AML-193 (cell line): ENCODE measurements around the gene OR5D18.
"Not testable (repeated sequence)": the region's sequence is repeated elsewhere in the genome, so short reads cannot be mapped to it uniquely, and the experiment has no call there.

Experiments used
- DNase-seq, 2 experiments: peaks; one replicate each; lab custom pipeline; 2025; lab: John Stamatoyannopoulos, UW

Gene OR5D18

GRCh38 chr11:55819330-55819729 is at the start of gene OR5D18:
OR5D18 (plus strand) TSS chr11:55819630; CDS start chr11:55819630, 0 bp downstream.
- DNase-seq: no peak

GRCh38 chr11:55773138-55773537 is 46.3 kb upstream of the OR5D18 start, which contains the start of gene OR5D13:
OR5D13 (plus strand) TSS chr11:55773438; CDS start chr11:55773438, 0 bp downstream.
- no peak for DNase-seq

GRCh38 chr11:55791606-55792005 is 27.8 kb upstream of the OR5D18 start:
- DNase-seq: no peak

- DNase-seq: no peak
Measured at GRCh38 chr11:55793321-55793720, 26.1 kb upstream of the OR5D18 start.

GRCh38 chr11:55795256-55795655 is 24.2 kb upstream of the OR5D18 start, which contains the start of gene OR5D14:
OR5D14 (plus strand) TSS chr11:55795556; CDS start chr11:55795556, 0 bp downstream.
- no peak for DNase-seq

GRCh38 chr11:55806248-55806647 is 13.2 kb upstream of the OR5D18 start:
- no peak for DNase-seq

- no peak for DNase-seq
Measured at GRCh38 chr11:55811067-55811466, 8.4 kb upstream of the OR5D18 start, which contains the start of gene OR5L1. OR5L1 (plus strand) TSS chr11:55811367; CDS start chr11:55811467, 100 bp downstream.

- DNase-seq: no peak
Measured at GRCh38 chr11:55826919-55827318, 7.5 kb downstream of the OR5D18 start, which contains the start of gene OR5L2. OR5L2 (plus strand) TSS chr11:55827219; CDS start chr11:55827219, 0 bp downstream.

GRCh38 chr11:55838452-55838851 is 19.0 kb downstream of the OR5D18 start, which contains the start of gene OR5D16:
OR5D16 (plus strand) TSS chr11:55838752; CDS start chr11:55838752, 0 bp downstream.
- no peak for DNase-seq

- DNase-seq: no peak
Measured at GRCh38 chr11:55847453-55847852, 28.0 kb downstream of the OR5D18 start.

GRCh38 chr11:55849037-55849436 is 29.6 kb downstream of the OR5D18 start:
- no peak for DNase-seq

GRCh38 chr11:55852141-55852540 is 32.7 kb downstream of the OR5D18 start:
- DNase-seq: no peak

- DNase-seq: no peak
Measured at GRCh38 chr11:55854704-55855103, 35.3 kb downstream of the OR5D18 start.

GRCh38 chr11:55867354-55867753 is 47.9 kb downstream of the OR5D18 start:
- DNase-seq: not testable (repeated sequence)
